Esophagus squamous epithelium (tissue), 5 donors: ENCODE results near the gene HBS1L. TPM values are rescaled to one million over a fixed set of nuclear protein-coding genes. Genes with fewer than 3 reads are reported as not detected.

Experiments used
- DNase-seq: peaks from one replicate; lab custom pipeline; 2025; lab: John Stamatoyannopoulos, UW
- H3K27ac ChIP-seq, 4 donors: fragments of 200-600 bp; sonication (generic); one replicate each; pipeline ENCODE4 v1.5.1; 2016 to 2019; ENCODE audit warnings: mild to moderate bottlenecking in 1 of 4
- H3K27me3 ChIP-seq, 4 donors: fragments of 200-600 bp; sonication (generic); 1 replicate in 3 of 4; 2 replicates in 1 of 4; pipeline versions ENCODE4 v1.5.1 to v1.6.0; 2017 to 2021; ENCODE audit warnings: antibody characterized with exemption in 1 of 4
- H3K36me3 ChIP-seq, 3 donors: fragments of 200-600 bp; sonication (generic); one replicate each; pipeline ENCODE4 v1.5.1; 2016 to 2019
- H3K4me1 ChIP-seq, 3 donors: fragments of 200-600 bp; sonication (generic); one replicate each; pipeline ENCODE4 v1.5.1; 2017 to 2019
- H3K4me3 ChIP-seq, 4 donors: fragments of 200-600 bp; sonication (generic); 1 replicate in 3 of 4; 2 replicates in 1 of 4; pipeline ENCODE4 v1.5.1; 2016 to 2019; ENCODE audit warnings: mild to moderate bottlenecking in 2 of 4, moderate library complexity in 1 of 4
- H3K9me3 ChIP-seq, 3 donors: fragments of 200-600 bp; sonication (generic); one replicate each; pipeline ENCODE4 v1.5.1; 2016 to 2019
- CTCF ChIP-seq, 6 experiments: fragments of 450-650 bp in 4 of 6; fragments of 200-600 bp in 2 of 6; sonication (generic) in 2 of 6; IDR thresholded peaks; one replicate each; pipeline ENCODE4 v1.5.1; 2016 to 2019; ENCODE audit warnings: antibody characterized with exemption in 6 of 6, mild to moderate bottlenecking in 4 of 6, moderate library complexity in 4 of 6
- POLR2A ChIP-seq, 4 donors: fragments of 450-650 bp; IDR thresholded peaks; one replicate each; pipeline ENCODE4 v1.6.1; 2017; ENCODE audit warnings: antibody characterized with exemption in 4 of 4, mild to moderate bottlenecking in 4 of 4, moderate library complexity in 3 of 4
- WGBS, 2 donors: methylation state at CpG; one replicate each; pipeline ENCODE4 v1.1.5; 2018; 5-methylcytosine and 5-hydroxymethylcytosine counted together
- intact Hi-C: fragments of 100-400 bp; cut with DNase I; formaldehyde crosslinking; loops from one replicate; pipeline ENCODE4 v1.15.0; 2022
- total RNA-seq, 4 donors: library from RNA; depleted of rRNA; stranded (reverse); fragments of >200 nt; gene quantifications; one replicate each; pipeline ENCODE4 v1.1.0, GENCODE V29; 2016
- donor health status: DM: yes; HTN: yes; CAD: no.

Gene HBS1L
- total RNA-seq, 4 donors from 2014 or later = 41.6 to 65.3 (median 45.8) TPM

GRCh38 chr6:134954272-134955000, 100.2 kb downstream of the HBS1L start:
- Histone ChIP-seq H3K4me3 (no peak overlapping the region), H3K36me3 (peaks cover 0 to 9% (median 4%) of the 10 kb centered on the region in 3 donors), H3K27ac (no peak overlapping the region), H3K9me3 (no peaks in the 10 kb centered on the region), H3K4me1 (no peaks in the 10 kb centered on the region), H3K27me3 (no peaks in the 10 kb centered on the region)
- intact Hi-C loops = no loop called here
- 63 to 94% methylated on average over 2 to 4 of the region's 4 CpGs for whole genome bisulfite sequencing, 2 donors
- no peak for TF ChIP-seq CTCF (IDR thresholded peaks at IDR 0.05)
- no peak for TF ChIP-seq POLR2A (IDR thresholded peaks at IDR 0.05)
- DNase-seq = no peak

DNA sequence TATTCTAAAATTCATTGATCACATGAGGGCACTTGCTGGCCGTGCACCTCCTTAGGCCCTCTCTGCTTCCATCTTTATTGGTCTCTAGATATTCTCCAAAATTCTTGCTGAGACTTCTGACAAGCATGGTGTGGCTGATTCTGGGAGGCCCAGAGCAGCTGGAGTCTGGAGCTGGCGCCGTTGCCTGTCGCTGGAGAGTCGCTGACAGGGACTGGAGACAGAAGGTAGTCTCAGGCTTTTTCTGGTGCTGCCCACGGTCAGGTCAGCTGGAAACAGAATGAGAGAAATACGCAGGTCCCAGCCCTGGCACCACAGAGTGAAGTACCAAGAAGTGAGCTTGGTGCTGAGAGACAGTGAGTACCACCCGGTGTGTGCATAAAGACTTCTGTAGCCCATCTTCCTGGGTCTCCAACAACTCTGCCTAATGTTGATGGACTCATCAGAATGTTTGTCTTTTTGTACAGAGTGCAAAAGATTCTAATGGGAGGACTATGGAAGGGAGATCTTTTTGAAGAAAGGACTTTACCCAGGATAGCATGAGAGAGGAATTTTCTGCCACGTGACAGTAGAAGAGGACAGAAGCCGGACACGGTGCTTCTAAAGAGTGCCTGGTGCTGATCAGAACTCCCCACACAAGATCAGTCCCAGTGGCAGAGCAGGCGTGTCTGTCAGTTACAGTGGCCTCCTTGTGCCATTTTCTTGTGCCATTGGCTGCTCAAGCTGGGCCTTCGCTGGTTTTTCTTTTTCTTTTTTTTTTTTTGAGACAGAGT, 102.9 kb downstream of the HBS1L start:
- no peak for DNase-seq
- TF ChIP-seq POLR2A (IDR thresholded peaks at IDR 0.05) = no peak
- no peak for TF ChIP-seq CTCF (IDR thresholded peaks at IDR 0.05)
- intact Hi-C loops = no loop called here
- no peak overlapping the region for H3K4me3 ChIP-seq
- no peaks in the 10 kb centered on the region for H3K36me3 ChIP-seq
- no peaks in the 10 kb centered on the region for H3K4me1 ChIP-seq
- no peaks in the 10 kb centered on the region for H3K9me3 ChIP-seq
- H3K27ac ChIP-seq = no peak overlapping the region
- 83 to 92% methylated on average over 13 of the region's 13 CpGs for WGBS, 2 donors
- H3K27me3 ChIP-seq = no peaks in the 10 kb centered on the region

DNA sequence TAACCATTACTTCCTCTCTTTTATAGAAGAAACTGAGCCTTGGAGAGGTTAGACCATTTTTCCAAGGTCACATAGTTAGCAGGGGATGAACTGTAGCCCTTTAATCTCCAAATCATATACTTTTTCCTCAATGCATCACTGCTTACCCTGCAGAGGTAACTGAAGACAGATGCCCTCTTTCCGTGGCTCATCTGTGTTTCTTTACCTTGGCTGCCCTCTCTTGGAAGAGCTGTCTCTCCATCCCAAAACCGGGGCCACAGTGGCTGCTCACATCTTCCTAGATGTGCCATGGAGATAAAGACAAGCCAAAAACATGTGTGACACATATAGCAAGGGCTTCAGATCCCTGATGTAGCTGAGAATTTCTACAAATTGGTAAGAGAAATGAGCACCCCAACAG, 104.1 kb downstream of the HBS1L start:
- Histone ChIP-seq H3K9me3 (no peaks in the 10 kb centered on the region), H3K36me3 (no peaks in the 10 kb centered on the region), H3K27me3 (no peaks in the 10 kb centered on the region), H3K27ac (no peak overlapping the region), H3K4me3 (no peak overlapping the region), H3K4me1 (no peaks in the 10 kb centered on the region)
- WGBS, 2 donors = 59 to 63% methylated on average over 2 of the region's 2 CpGs
- no peak for TF ChIP-seq CTCF (IDR thresholded peaks at IDR 0.05)
- TF ChIP-seq POLR2A (IDR thresholded peaks at IDR 0.05) = no peak
- no peak for DNase-seq
- intact Hi-C loops = no loop called here

- intact Hi-C loops = loop anchor here (10.0 kb wide), 1 partner anchor 795 kb away; no protein-coding TSS in a partner anchor
- 79 to 86% methylated on average over 4 of the region's 4 CpGs for WGBS, 2 donors
- Histone ChIP-seq H3K27ac (no peak within 1 kb of the TSS), H3K9me3 (no peaks in the 10 kb centered on the region), H3K4me1 (no peaks in the 10 kb centered on the region), H3K36me3 (no peaks in the 10 kb centered on the region), H3K4me3 (no peak within 1 kb of the TSS), H3K27me3 (no peaks in the 10 kb centered on the region)
- no peak for DNase-seq
- no peak for TF ChIP-seq POLR2A (IDR thresholded peaks at IDR 0.05)
- TF ChIP-seq CTCF (IDR thresholded peaks at IDR 0.05) = no peak
Observed at GRCh38 chr6:134949927-134950326, 104.7 kb downstream of the HBS1L start, which contains the start of gene ALDH8A1. Gene ALDH8A1 (minus strand): TSS chr6:134950101. CDS start chr6:134950053, 48 bp downstream.

- intact Hi-C loops = loop anchor here (10.0 kb wide), 1 partner anchor 794 kb away; no protein-coding TSS in a partner anchor
- DNase-seq = no peak
- no peaks in the 10 kb centered on the region for H3K4me1 ChIP-seq
- H3K27me3 ChIP-seq = no peaks in the 10 kb centered on the region
- WGBS, 2 donors = 74 to 90% methylated on average over 1 of the region's 1 CpG
- no peak overlapping the region for H3K27ac ChIP-seq
- TF ChIP-seq POLR2A (IDR thresholded peaks at IDR 0.05) (no peak), CTCF (IDR thresholded peaks at IDR 0.05) (no peak)
- no peak overlapping the region for H3K4me3 ChIP-seq
- H3K9me3 ChIP-seq = no peaks in the 10 kb centered on the region
- no peaks in the 10 kb centered on the region for H3K36me3 ChIP-seq
Observed at GRCh38 chr6:134948691-134949090, 105.9 kb downstream of the HBS1L start.
